TTC549 (cell line): Measurements from ENCODE around the gene KCNMA1.
"Not testable (repeated sequence)": the region's sequence is repeated elsewhere in the genome, so short reads cannot be mapped to it uniquely, and the experiment has no call there.

Experiments
- FAIRE-seq: peaks from 2 replicates; lab custom pipeline; 2012; peaks lifted over from hg19 to GRCh38; lab: Jason Lieb, UNC

Gene KCNMA1

DNA sequence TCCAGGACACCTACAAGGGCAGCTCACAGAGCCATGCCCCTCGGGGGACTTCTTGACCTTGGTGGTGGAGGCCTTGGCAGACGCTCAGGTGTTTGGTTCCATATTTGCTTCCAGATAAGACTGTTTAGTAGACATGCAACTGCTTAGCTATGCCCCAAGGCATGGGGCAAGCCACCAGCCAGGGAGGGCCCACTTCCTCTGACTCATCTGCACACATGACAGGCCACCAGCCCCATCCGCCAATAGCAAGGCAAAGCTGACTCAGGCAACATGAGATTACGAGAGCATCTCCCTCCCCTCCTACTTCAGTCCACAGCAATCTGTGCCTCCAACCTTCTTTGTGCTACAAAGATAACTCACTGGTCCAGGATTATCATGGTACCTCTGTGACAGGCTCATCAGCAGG is 54.9 kb downstream of the KCNMA1 start:
- FAIRE-seq, result no peak

DNA sequence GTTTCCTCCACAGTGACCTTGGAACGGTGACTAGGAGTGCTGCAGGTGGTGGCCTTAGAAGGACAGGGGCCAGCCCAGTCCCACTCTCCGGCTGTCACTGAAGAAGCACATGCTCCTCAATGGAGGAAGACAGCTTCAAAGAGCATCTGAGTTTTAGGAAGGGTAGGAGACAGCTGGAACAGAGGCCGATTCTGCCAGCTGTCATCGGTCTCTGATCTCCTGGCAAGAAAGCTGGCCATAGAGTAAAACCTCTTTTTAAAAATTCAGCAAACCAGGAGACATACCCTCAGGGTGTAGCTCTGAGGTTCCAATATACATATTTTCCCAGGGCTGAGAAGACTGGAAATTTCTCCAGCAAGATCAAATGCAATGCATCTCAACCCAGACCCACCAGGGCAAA is 55.9 kb downstream of the KCNMA1 start:
- FAIRE-seq, result no peak

DNA sequence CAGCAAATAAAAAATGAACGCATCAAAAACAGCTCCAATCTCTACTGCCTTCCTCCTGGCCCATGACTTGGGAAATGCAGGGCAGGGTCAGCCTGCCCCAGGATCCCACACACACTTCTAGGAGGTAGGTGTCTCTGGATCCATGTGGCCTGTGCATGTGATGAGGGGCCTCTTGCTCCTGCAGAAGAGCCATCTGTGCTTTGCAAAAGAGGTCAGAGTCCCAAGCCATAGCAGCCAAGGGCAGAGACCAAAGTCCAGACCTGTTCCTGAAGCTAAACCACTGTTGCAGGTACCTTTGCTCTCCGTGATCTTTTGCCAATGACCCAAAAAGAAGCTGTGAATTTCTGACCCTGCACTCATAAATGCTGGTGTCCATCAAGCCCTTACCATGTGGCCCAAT is 57.1 kb downstream of the KCNMA1 start:
- FAIRE-seq, result no peak

DNA sequence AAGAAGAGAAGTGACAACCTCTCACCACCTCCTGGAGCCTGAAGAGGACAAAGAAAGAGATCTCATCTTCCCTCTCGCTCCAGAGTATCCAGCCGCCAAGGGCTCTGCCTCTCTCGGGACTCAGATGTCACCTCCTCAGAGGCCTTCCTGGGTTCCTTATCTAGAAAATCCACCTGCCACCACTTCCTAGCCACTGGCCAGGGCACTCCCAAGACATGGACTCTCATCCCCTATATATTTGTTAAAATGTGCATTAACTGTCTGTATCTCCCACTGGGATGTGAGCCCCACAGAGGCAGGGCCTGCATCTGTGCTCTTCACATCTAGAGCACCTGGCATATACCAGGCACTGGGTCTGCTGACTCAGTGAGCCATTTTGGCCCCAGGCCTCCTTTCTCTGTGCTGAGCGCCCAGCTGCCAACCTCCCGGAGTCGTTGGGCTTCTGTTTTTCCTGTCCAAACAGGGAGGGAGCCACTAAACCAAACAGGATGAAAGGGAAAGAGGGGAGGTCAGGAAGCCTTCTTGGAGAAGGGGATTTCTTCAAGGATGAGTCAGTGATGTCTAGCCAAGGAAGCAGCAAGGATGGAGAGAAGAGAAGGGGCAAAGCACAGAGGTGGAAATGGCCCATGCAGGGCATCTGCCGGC is 58.9 kb downstream of the KCNMA1 start:
- FAIRE-seq, result no peak

DNA sequence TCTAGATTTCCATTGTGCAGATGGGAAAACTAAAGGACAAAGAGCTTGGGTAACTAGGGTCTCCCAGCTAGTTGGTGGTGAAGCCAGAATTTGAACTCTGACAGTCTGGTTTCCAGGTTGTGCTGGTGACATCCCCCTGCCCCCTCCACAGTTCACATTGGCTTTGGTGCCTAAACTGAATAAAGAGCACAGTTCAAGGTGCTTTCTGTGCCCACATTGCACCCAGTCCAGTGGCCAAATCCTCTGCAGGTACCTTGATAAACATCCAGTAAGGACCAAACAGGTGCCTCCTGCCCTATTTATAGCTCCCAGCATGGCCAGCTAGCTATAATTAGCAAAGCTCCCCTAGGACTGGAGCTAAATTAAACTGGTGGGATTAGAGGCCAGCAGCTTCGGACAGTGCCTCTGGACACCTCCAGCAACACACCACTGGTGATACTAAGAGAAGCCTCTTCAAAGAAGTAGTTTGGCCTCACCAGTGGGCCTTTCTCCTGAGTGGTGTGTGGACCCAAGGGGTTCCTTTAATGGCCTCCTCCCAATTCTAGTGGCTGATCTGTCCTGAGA is 59.9 kb downstream of the KCNMA1 start:
- FAIRE-seq, result no peak

DNA sequence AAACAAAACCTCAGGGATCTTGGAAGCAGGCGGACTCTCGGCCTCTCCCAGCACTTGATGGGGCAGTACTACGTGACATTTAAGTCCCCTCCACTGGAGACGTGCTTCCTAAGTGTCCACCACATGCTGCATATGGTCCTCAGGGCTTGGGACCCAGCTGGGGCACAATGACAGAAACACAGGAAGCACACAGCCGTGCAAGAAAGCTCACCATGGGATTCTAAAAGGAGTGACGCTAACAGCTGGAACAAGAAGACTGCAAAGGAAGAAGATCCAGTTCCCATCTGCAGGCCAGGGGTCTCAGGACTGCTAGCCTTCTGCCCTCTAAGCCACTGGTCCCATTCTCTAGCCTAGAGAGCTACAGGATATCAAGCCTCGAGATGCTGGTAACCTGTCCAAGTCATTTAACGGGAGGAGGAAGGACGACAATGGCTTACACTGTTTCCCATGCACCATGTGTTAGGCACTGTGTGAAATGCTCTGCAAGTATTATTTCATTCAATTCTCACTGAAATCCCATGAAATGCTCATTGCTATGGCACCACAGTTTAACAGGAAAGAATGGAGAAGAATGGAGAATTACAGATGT is 61.1 kb downstream of the KCNMA1 start:
- FAIRE-seq, result no peak

DNA sequence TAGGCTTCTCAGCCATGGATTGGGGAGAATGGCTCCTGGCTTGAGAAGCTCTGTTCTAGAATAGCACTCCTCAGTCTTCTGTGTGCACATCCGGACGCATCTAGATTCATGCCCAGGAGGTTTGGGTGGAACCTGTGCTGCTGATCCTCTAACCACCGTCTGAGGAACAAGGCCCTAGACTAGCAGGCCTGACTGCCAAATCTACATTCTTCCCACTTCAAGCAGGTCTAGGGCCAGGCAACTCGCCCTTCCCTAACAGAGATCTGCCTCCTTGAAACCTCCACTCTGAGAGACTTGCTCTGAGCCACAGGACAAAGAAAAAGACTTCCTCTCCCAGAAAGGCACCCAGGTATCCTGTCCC is 61.6 kb downstream of the KCNMA1 start:
- no peak for FAIRE-seq

DNA sequence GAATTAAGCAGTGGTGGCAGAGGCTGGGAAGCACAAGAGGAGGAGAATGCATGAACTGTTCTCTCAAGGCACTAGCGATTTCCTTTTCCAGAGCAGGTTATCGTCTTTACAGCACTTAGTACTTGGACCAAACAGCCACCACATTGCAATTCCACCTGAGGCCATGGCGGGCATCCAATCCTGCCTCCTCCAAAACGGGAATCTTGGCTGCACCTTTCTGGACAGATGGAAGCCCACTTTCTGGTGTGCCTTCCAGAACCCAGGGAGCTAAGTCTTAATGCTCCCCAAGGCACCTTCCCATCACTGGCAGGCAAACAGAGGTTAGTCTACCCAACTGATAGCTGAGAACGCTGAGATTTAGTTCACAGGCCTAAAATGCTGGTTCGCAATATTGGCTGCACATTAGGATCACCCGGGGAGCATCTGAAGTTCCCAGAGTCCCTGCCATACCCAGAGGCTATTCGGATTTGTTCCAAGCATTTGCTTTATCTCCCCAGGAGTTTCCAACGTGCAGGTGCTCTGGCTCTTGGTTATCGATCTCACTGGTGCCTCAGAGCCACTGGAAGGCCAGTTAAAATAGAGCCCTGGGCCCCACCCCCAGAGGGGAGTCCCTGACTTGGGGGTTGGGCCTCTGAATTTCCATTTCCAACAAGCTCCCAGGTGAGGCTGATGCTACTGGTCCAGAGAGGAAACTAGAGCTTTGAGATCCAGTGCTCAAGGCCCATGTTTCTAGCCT is 62.2 kb downstream of the KCNMA1 start:
- FAIRE-seq, result no peak

DNA sequence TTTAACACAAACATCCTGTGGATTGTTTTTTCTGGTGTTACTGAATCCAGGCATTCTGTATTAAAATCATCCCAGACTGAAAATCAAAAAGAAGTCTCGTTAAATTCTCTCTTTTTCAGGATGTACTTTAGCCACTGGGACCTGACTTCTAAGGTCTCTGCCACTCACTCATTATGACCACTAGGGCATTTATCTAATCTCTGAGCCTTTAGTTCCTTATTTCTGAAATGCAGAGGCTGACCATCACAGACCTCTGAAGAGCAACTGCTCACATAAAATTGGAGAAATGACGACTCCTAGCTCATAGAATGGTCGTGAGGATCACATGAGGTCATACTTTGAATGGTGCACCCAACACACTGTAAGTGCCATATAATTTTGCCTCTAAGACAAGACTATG is 63.2 kb downstream of the KCNMA1 start:
- FAIRE-seq, result no peak

DNA sequence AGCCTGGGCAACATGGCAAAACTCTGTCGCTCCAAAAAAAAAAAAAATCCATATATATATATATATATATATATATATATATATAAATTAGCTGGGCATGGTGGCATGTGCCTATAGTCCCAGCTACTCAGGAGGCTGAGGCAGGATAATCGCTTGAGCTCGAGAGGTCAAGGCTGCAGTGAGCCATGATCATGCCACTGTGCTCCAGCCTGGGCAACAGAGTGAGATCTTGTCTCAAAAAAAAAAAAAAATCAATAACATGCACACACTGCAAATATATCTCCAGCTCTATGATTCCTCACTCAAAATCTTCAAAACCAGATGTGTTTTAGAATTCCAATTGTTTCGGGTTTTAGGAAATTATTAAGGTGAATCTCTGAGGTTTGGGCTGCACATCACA is 65.1 kb downstream of the KCNMA1 start:
- not testable (repeated sequence) for FAIRE-seq

DNA sequence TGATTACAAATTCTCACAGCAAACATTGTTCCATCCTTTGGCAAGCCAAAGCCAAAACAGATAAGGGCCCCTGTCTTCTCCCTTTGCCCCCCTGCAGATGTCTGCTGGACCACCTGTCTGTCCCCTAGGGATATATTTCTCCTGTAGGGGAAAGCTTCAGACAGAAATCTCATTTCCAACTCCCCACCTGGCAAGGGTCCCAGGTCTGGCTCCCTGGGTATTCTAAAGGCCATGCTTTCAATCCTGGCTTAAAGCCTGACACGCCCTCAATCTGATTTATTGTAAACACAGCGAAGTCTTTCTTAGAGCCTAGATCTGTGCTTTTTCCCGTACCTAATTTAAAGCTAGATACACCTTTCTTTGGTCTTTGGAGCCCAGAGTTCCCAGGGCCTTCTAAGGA is 66.1 kb downstream of the KCNMA1 start:
- FAIRE-seq, result no peak

DNA sequence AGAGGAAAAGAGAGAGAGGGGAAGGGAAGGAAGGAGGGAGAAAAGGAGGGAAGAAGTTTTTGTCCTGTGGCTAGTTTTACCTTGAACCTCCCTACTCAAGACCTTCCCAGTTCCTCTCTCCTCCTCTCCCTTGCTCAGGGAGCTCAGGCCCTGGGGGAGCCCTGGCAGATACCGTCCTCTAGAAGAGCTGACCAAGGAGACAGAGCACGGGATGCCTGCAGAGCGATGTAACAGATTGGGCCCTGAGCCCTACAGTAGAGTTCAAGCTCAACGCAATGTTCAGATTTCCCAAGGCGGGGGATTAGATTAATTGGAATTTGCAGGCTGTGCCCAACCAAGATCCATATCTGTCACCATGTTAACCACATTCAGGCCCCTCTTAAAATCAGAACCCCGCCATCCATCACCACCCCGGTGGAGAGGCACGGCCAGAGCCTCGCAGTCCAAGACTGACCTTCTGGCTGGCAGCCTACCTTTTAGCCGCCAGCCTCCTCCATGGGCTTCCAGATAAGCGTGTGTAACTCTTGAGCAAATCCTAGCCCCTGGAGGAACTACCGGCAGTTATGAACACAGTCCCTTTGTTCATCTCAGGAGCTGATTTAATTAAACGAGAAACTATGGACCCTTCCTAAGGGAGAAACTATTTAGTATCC is 70.6 kb downstream of the KCNMA1 start:
- FAIRE-seq, result no peak

DNA sequence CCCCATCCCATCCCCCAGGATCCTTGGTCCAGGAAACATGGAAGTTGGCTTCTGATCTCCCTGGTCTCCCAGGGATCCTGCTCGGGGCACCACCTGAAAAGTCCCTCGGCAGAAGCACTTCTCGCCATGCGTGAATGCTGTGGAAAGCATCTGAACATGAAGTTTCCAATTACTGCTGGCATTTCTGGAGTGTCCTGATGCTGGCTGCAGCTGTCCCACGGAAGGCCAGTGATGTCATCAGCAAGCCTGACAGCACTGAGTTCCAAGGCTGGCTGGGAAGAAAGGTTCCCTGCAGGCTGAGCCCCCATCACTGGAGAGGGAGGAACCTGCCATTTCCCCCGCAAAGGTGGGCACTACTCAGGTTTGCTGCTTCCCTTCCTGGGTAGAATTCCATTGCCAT is 71.4 kb downstream of the KCNMA1 start:
- FAIRE-seq, result no peak

DNA sequence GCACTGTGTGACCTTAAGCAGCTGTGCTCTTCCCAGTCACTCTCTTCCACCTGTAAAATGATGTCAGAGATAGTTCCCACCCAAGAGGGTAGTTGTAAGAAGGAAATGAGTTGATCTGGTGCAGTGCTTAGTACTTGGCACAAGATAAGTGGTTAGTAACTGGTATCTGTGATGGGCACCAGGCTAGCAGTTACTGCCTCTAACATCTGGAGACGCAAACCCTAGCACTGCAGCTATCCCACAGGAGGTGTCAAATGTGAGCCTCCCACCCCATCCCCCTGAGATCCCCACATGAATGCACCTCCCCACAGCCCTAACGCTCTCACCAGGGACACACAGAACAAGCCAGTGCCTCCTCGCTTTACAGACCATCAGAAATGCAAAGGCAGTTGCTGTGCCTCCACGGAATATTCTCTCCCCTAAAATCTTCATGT is 72.0 kb downstream of the KCNMA1 start:
- FAIRE-seq, result no peak

DNA sequence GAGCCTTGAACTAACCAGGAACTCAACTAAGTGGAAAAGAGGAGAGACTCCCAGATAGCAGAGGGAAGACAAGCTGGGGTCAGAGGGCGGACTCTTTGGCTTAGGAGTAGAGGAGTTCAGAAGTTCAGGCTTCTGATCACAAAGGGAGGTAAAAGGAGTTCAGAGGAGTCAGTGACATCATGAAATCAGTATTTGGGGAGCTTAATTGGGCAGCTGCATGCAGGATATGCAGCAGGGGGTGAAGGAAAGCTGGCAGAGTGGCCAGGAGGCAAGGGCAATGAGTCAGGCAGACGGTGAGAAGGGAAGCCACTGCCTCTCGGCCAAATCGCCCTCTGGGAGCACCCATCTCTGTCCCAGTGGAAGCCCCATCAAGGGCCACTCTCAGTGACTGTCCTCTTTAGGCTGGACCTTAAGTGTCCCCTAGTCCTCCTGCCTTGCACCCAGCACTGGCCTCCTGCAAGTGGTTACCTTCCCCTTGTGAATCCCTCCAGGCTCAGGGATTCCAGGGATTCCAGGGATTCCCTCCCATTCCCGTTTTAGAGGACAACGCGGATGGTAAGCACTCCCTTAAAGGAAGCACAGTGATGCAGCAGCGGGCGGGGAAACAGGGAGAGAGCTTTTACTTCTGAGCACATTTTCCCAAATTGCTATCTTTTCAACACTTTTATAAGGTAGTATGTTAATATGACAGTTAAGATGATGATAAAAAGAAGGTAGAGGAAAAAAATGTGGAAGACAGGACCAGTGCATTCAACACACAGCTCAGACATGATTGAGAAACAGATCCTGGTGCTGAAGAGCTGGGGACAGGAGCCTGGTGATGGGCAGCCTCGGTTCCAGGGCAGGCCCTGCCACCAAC is 72.6 kb downstream of the KCNMA1 start:
- FAIRE-seq, result no peak

DNA sequence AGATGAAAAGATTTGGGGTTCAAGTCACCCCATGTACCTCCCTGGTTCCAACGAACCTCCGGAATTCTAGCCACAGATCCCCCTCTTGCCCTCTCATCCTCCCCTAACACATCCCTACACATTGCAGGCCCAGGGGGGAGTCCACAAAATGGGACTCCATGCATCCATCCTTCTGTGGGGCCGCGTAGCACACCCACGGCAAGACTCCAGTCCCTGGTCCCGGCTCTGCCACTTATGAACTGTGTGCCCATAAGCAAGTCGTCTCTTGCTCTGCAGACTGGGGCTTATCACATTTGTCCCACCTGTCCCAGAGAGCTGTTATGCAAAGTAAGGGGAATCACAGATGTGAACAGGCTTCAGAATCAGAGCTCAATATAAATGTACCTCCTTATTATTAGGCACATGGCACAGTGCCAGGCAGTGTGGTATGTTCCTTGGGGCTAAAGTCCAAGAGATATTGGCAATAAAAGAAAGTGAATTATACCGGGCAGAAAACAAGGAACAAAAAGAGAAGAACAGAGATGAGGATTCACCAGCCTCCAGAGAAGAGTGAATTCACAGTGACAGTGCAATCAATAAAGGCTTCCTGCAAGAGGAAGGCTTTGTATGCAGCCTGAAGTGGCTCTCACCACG is 73.9 kb downstream of the KCNMA1 start:
- FAIRE-seq, result no peak

DNA sequence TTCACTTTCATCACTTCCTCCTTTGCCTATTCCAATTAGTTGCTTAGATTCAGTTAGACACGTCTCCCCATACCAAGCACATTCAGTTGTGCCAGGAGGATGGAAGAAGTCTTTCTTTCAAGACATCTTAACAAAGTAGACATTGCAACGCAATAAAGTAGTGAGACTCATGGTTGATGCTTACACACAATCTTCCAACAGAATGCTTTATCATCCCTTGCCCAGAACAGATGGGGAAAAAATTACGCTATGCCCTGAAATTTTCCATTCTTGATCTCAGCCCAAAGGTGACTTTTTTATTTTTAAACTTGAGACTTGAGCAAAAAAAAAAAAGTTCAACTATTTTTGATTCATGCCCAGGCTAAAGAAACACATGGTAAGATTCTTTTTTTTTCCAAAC is 74.9 kb downstream of the KCNMA1 start:
- FAIRE-seq, result no peak

DNA sequence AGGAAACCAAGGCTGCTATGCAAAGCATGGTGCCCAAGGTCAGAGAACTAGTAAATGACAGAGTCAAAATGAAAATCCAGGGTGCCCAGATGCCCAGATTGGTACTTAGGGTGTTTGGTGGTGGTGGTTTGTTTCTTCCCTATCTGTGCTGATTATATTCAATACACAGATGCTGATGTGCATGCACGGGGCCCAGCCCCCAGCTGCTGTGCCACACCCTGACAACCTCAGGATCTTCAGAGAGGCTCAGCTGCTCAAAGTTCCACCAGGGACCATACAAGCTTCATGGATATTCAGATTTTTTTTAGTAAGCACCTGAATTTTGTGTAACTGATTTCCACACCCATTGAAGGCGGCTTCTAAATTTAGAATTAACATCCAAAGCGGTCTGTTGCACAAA is 75.6 kb downstream of the KCNMA1 start:
- no peak for FAIRE-seq

DNA sequence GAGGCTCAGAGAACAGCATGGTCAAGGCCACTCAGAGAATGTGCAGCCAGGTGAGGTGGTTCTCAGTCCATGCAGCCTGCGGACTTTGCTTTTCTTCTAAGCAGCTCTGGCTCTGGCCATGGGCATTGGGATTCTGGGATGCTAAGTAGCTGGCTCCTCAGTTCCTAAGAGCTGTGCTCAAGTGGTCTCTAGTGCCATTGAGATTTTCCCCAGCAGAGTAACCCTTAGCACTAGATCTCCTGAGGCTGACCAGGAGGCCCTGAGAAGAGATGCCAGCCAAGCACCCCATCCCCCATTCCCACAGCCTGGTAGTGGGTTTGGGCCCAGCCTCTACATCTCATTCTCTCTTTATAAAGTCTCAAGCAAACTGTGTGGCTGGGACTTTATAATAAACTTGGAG is 77.1 kb downstream of the KCNMA1 start:
- FAIRE-seq, result no peak

DNA sequence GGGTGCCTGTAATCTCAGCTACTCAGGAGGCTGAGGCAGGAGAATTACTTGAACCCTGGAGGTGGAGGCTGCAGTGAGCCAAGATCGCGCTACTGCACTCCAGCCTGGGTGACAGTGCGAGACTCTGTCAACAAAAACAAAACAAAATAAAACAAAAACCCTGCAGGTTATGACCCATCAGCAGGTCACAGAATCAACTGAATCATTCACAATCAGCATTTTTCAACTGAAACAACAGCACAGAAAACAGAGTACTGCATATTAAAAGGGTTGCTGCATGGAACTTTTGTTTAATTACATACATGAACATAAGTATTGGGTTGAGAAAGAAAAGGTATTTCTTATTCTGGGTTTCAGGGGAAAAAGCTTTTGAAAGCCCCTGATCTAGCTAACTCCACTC is 77.6 kb downstream of the KCNMA1 start:
- no peak for FAIRE-seq

DNA sequence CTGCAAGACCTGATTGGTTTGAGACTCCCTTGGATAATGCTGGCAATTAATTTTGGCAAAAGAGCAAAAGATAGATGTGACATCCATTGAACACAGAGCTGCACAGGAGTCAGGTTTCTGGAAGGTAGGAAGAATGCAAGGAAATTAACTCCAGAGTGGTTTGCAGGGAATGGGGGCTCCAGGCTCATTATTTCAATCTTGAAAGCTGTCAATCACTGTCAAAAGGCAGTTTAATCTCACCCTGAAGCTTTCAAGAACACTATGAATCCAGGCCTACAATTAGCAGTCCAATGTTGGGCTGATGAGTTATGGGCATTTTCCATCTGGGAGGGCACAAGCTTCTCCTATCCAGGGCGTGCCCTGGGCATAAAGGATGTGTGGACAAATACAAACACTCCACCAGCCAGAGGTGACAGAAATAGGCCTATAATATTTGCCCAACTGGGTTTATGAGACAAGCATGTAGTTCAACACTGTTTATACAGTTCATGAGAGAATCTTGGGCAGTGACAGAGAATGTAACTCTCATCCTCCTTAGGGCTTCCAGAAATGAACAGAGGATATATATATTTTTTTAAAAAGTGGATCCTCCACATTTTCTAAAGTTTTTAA is 80.5 kb downstream of the KCNMA1 start:
- no peak for FAIRE-seq
